Heart left ventricle (tissue), 13 donors: ENCODE measurements around the gene USP7.

Source experiments
- POLR2A ChIP-seq, 2 donors: fragments of 450-650 bp; IDR thresholded peaks; one replicate each; pipeline ENCODE4 v1.6.1; 2017; ENCODE audit warnings: antibody characterized with exemption in 2 of 2, mild to moderate bottlenecking in 2 of 2, moderate library complexity in 2 of 2
- TF ChIP-seq, protein P1 (sequence below), 12 donors: fragments of 200-600 bp; sonication (generic) in 4 of 12; IDR thresholded peaks; one replicate each; pipeline versions ENCODE4 v1.5.0 to v1.8.0; 2018 to 2022; ENCODE audit warnings: antibody characterized with exemption in 12 of 12, mild to moderate bottlenecking in 5 of 12
- donor health status: ischemic (EF 13 %, LVEDD 7.1; RV severe dilation, severe dysfunction).
- donor health status: DM: no; HTN: yes; CAD: no.
- donor health status: DM: no; HTN: no; CAD: no.
- donor health status: ischemic (EF 25% LVEDD 6.9; RV normal size, moderate dysfunction).
- donor health status: ischemic (EF 25% LVEDD 5.7; RV mildly dilated, moderate dysfunction).
- donor health status: ischemic (EF 35%, LVEDD 5.7; RV mildly dilated, moderate dysfunction).
- donor health status: nonischemic (EF 11% LVEDD 7.7; RV severe dilation, severe dysfunction).
- donor health status: DM: yes; HTN: yes; CAD: no.
- donor health status: PGD.
- donor health status: ischemic (EF 29% LVEDD 5.4; RV normal size, mild dysfunction).
- donor health status: nonischemic (EF 23%, LVEDD 6.1; RV moderate dilation, normal function).

- TF ChIP-seq POLR2A (IDR thresholded peaks at IDR 0.05), result no peak
- TF ChIP-seq, protein P1, sequence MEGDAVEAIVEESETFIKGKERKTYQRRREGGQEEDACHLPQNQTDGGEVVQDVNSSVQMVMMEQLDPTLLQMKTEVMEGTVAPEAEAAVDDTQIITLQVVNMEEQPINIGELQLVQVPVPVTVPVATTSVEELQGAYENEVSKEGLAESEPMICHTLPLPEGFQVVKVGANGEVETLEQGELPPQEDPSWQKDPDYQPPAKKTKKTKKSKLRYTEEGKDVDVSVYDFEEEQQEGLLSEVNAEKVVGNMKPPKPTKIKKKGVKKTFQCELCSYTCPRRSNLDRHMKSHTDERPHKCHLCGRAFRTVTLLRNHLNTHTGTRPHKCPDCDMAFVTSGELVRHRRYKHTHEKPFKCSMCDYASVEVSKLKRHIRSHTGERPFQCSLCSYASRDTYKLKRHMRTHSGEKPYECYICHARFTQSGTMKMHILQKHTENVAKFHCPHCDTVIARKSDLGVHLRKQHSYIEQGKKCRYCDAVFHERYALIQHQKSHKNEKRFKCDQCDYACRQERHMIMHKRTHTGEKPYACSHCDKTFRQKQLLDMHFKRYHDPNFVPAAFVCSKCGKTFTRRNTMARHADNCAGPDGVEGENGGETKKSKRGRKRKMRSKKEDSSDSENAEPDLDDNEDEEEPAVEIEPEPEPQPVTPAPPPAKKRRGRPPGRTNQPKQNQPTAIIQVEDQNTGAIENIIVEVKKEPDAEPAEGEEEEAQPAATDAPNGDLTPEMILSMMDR (IDR thresholded peaks at IDR 0.05), result no peak
Observed at GRCh38 chr16:8880839-8881510, 82.7 kb downstream of the USP7 start.
